ENCODE data around the gene UGT1A8. TPM values are rescaled to one million over a fixed set of nuclear protein-coding genes. Genes with fewer than 3 reads are reported as not detected.
A peak's percentile ranks its signal among the peaks of the same experiment; 100 is the strongest.
"Not testable (repeated sequence)": the region's sequence is repeated elsewhere in the genome, so short reads cannot be mapped to it uniquely, and the experiment has no call there.

Gene UGT1A8
- total RNA-seq, 1 experiment from 2014 or later: 15.1 TPM

GRCh38 chr2:233686928-233687327 lies 69.5 kb downstream of the UGT1A8 start:
- no peak for DNase-seq (ENCODE audit: low read depth)

- no peak for DNase-seq (ENCODE audit: low read depth)
Measured at GRCh38 chr2:233688341-233688740, 70.9 kb downstream of the UGT1A8 start.

- DNase-seq (ENCODE audit: low read depth): no peak
Measured at GRCh38 chr2:233689031-233689430, 71.6 kb downstream of the UGT1A8 start.

- DNase-seq (ENCODE audit: low read depth): no peak
Measured at GRCh38 chr2:233689501-233689900, 72.1 kb downstream of the UGT1A8 start.

DNA sequence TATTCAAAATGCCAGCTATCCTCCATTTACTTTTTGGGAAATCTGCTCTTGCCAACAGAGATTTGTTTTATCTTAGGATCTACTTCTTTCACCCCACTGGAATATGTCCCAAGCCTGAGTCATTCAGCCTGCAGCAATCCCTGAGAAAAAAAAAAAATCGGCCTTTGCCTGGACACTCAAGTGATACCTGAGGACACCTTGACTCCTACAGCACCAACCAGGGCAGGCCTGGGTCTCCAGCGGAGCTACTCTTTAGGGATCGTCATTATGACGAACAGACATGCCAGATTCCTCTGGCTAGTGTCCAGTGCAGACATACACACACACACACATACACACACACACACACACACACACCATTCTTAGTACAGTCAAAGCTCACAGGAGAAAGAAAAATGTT lies 73.0 kb downstream of the UGT1A8 start:
- DNase-seq (ENCODE audit: low read depth): peak; percentile 39

DNA sequence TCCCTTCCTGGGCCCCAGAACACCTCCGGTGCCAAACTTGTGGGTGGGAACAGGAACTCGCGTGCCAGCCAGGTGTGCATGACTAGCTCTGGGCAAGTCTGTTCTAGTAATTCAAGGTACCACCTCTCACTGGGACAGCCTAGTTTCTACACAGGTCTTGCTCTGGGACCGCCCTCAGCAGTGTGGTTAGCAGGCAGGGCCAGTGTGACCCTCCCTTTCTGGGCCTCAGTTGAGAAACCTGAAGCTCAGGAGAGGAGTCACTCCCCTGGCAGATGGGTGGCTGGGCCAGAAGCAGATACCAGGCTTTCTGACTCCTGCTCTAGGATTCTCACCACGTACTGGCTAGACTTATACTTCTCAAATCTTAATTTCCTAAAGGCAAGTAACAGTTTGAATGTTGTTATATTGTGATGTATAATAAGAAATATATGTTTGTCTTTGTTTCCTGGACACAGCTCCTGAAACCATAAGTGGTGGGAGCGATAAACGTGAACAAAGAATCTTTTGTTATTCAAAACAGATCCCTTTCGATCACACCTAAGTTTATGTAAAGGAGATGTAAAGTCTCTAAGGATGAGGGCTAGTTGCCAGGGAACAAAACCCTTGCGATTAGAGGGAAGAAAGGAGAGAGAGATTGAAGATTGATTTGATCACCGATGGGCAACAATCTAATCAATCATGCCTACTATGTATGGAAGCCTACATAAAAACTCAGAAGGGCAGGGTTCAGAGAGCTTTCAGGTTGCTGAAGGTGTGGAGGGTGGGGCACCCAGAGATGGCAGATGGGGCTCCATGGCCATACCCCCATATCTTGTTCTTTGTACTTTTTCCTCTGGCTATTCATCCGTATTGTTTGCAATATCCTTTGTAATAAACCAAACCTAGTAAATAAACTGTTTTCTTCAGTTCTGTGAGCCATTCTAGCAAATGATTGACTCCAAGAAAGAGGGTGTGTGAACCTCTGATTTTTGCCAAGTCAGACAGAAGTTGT lies 74.3 kb downstream of the UGT1A8 start:
- DNase-seq (ENCODE audit: low read depth): no peak

DNA sequence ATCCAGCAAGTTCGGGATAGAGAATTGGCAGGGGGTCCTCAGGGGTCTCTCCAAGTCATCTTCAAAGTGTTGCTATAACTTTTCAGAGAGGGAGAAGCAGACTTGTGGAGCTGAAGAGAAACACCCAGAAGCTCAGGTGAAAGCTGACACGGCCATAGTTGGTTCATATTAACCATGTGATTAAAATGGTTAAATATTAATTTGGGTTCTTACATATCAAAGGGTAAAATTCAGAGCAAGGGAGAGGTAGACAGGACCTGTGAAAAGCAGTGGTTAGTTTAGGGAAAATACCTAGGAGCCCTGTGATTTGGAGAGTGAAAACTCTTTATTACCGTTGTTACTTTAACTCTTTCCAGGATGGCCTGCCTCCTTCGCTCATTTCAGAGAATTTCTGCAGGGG lies 75.2 kb downstream of the UGT1A8 start, which contains the start of gene UGT1A6:
Gene UGT1A6 (plus strand): TSS at position 243 of the 400 bp plus-strand sequence. CDS start 115 bp downstream, at position 358.
- no peak for DNase-seq (ENCODE audit: low read depth)

- DNase-seq (ENCODE audit: low read depth): no peak
Measured at GRCh38 chr2:233693963-233694362, 76.5 kb downstream of the UGT1A8 start.

DNA sequence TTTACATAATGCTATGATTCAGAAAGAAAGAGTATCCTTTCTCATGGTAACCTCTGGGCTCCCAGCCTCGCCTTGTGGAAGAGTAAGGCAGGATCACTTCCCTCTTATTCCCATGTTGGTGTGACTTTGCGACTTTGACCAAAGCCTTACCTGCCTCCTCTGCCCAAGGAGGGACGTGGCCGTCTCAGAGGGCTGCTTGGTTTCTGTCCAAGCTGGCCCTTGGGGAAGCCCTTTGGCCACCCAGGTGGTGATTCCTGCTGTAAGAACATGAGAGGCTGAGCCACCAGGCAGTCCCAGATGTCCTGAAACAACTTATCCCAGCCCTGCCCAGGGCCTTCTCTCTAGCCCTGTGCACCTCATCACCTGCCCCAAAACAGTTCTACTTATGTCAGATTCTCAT lies 81.3 kb downstream of the UGT1A8 start:
- DNase-seq (ENCODE audit: low read depth): no peak

GRCh38 chr2:233699424-233700027 lies 82.1 kb downstream of the UGT1A8 start:
- no peak for DNase-seq (ENCODE audit: low read depth)

GRCh38 chr2:233700028-233700635 lies 82.7 kb downstream of the UGT1A8 start:
- peak; percentile 66 for DNase-seq (ENCODE audit: low read depth)

GRCh38 chr2:233700842-233701241 lies 83.4 kb downstream of the UGT1A8 start:
- DNase-seq (ENCODE audit: low read depth): not testable (repeated sequence)

DNA sequence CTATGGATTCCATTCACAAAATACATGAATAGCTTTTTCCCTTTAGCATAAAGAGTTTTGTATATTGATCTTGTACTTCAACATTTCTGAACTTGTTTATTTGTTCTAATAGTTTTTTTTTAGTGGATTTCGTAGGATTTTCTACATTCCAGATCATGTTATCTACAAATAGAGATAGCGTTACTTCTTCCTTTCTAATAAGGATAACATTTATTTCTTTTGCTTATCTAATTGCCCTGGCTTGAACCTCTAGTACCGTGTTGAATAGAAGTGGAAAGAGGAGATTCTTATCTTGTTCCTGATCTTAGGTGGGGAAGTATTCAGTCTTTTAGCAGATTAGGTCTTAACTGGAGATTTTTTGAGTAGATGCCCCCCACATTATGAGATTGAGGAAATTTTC lies 84.8 kb downstream of the UGT1A8 start:
- no peak for DNase-seq (ENCODE audit: low read depth)

- peak; percentile 39 for DNase-seq (ENCODE audit: low read depth)
Measured at GRCh38 chr2:233705911-233706506, 88.6 kb downstream of the UGT1A8 start.

GRCh38 chr2:233706720-233707119 lies 89.3 kb downstream of the UGT1A8 start:
- DNase-seq (ENCODE audit: low read depth): peak; percentile 62

DNA sequence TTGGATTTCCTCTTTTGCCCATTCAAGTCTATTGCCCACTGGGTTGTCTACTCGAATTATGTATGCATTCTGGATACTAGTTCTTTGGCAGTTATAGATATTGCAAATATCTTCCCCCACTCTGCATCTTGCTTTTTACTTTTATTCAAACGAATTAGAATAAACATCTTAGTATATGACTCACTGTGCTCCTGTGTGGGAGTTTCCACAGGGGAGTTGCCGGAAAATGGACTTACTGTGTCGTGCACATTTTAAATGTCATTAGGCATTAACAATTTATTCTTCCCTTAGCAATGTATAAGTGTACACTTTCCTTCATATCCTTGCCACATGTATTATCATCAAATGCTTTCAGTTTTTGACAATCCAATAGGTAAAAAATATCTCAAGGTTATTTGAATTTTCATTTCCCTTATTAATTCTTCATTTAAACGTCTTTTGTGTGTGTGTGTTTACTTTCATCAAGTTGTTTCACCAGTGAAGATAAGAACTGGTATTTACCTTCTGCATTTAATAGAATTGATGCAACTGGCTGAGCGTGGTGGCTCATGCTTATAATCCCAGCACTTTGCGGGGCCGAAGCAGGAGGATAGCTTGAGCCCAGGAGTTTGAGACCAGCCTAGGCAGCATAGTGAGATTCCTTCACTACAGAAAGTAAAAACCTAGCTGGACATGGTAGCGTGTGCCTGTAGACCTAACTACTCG lies 90.7 kb downstream of the UGT1A8 start:
- peak; percentile 46 for DNase-seq (ENCODE audit: low read depth)

DNA sequence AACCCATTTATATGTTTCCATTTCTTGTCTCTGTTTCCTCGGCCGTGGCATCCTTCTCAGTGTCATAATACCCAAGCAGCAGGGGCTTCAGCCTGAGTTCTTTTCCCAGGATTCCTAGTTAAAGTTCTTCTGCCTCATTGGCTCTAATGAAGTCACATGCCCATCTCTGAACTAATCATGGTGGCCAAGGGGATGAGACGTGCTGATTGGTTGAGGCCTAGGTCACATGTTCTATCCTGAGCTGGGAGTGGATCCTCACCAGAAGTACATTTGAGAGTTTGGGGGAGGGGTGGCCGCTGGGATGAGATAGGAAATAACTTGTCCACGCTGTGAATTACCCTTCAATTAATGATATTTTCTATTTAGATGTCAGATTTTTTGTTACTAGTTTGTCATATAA lies 91.5 kb downstream of the UGT1A8 start:
- no peak for DNase-seq (ENCODE audit: low read depth)

- peak; percentile 87 for DNase-seq (ENCODE audit: low read depth)
Measured at GRCh38 chr2:233711312-233712008, 94.0 kb downstream of the UGT1A8 start.

DNA sequence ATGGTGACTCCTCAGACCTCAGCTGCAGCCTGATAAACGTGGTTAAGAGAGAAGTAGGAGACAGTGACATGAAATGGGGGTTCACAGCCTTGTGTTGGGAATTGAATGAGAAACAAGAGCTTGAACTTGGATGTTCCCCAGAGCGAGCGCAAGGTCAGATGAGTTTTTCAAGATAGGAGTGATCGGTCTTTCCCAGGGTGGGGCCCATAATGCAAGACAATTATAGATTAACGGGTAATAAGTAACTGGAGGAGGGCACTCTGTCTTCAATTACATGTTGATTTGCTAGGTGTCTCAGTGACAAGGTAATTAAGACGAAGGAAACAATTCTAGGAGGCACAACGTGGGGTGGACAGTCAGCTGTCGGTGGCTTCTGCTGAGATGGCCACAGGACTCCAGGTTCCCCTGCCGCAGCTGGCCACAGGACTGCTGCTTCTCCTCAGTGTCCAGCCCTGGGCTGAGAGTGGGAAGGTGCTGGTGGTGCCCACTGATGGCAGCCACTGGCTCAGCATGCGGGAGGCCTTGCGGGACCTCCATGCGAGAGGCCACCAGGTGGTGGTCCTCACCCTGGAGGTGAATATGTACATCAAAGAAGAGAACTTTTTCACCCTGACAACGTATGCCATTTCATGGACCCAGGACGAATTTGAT lies 95.3 kb downstream of the UGT1A8 start, which contains the start of gene UGT1A5:
Gene UGT1A5 (plus strand): TSS at position 297 of the 651 bp plus-strand sequence. CDS start 85 bp downstream, at position 382.
- no peak for DNase-seq (ENCODE audit: low read depth)

DNA sequence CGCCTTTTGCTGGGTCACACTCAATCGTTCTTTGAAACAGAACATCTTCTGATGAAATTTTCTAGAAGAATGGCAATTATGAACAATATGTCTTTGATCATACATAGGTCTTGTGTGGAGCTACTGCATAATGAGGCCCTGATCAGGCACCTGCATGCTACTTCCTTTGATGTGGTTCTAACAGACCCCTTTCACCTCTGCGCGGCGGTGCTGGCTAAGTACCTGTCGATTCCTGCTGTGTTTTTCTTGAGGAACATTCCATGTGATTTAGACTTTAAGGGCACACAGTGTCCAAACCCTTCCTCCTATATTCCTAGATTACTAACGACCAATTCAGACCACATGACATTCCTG lies 95.8 kb downstream of the UGT1A8 start:
- DNase-seq (ENCODE audit: low read depth): no peak
